K562 (cell line): ENCODE measurements around the gene OXLD1. TPM values are rescaled to one million over a fixed set of nuclear protein-coding genes. Genes with fewer than 3 reads are reported as not detected.

Experiments
- ATAC-seq: fragments of 200-7000 bp; cut with Tn5 transposase; 3 replicates; pipeline ENCODE4 v1.9.1; 2020; ENCODE audit warnings: moderate library complexity
- BruUV-seq: library from RNA; stranded (reverse); fragments of 400-500 nt; replicated peaks from 2 replicates; lab custom pipeline; 2021; lab: Mats Ljungman, UMichigan
- CTCF ChIA-PET: fragments of 300-600 bp; formaldehyde crosslinking; extraction: SDS; loops from one replicate; lab custom pipeline; 2021; ENCODE audit warnings: low intra/inter-chr PET ratio; lab: Yijun Ruan, JAX
- POLR2A ChIA-PET: fragments of 300-600, 350-650 bp; sonication (Branson Sonifier 250); formaldehyde crosslinking; extraction: SDS; loops from one replicate; lab custom pipeline; 2021; ENCODE audit warnings: antibody characterized with exemption, inconsistent platforms; lab: Yijun Ruan, JAX
- DNase-seq, 4 experiments: peaks; one replicate each; pipeline versions ENCODE4 v3.0.0 to v3.0.0-alpha.2; 2011 to 2018; ENCODE audit warnings: low spot score in 3 of 4, mixed read lengths in 3 of 4; ENCODE audit errors: extremely low read depth in 1 of 4
- FAIRE-seq: peaks from 2 replicates; lab custom pipeline; 2011; peaks lifted over from hg19 to GRCh38; lab: Jason Lieb, UNC
- H2AFZ ChIP-seq: 2 replicates; pipeline ENCODE4 v1.6.0; 2011; ENCODE audit warnings: low read depth, low read length, control low read depth, inconsistent platforms
- H3K27ac ChIP-seq: fragments of 200-600 bp; 3 replicates; pipeline ENCODE4 v1.8.0; 2011; ENCODE audit warnings: low read depth, mild to moderate bottlenecking, control low read depth, inconsistent platforms, low read length, moderate library complexity, mixed read lengths; ENCODE audit errors: extremely low read depth
- H3K27me3 ChIP-seq, 2 experiments: fragments of 300-600 bp in 1 of 2; 2 replicates in 1 of 2; 3 replicates in 1 of 2; pipeline versions ENCODE4 v1.6.0 to v1.8.0; 2011; ENCODE audit warnings: inconsistent platforms in 2 of 2, low read length in 2 of 2, mild to moderate bottlenecking in 1 of 2, mixed read lengths in 1 of 2, moderate library complexity in 1 of 2; ENCODE audit not compliant: control insufficient read depth in 2 of 2, insufficient read depth in 2 of 2
- H3K36me3 ChIP-seq: fragments of 300-600 bp; 3 replicates; pipeline ENCODE4 v1.8.0; 2011; ENCODE audit warnings: mild to moderate bottlenecking, low read length, inconsistent platforms; ENCODE audit not compliant: control insufficient read depth, insufficient read depth
- H3K4me1 ChIP-seq, 2 experiments: fragments of 200-600 bp in 1 of 2; replicated peaks in 1 of 2; 2 replicates in 1 of 2; 3 replicates in 1 of 2; pipeline versions ENCODE4 v1.5.1 to v1.8.0; 2011; ENCODE audit warnings: inconsistent platforms in 2 of 2, low read length in 2 of 2, mild to moderate bottlenecking in 1 of 2, mixed read lengths in 1 of 2, moderate library complexity in 1 of 2; ENCODE audit not compliant: control insufficient read depth in 2 of 2, insufficient read depth in 2 of 2
- H3K4me2 ChIP-seq: 2 replicates; pipeline ENCODE4 v1.6.1; 2011; ENCODE audit warnings: low read length, control low read depth, inconsistent platforms, mixed read lengths; ENCODE audit not compliant: insufficient read depth
- H3K4me3 ChIP-seq: fragments of 200-600 bp; sonication (generic), shearing (Covaris generic); 2 replicates; pipeline ENCODE4 v1.5.1; 2016; ENCODE audit warnings: control low read depth, inconsistent platforms
- H3K79me2 ChIP-seq: fragments of 200-600 bp; 3 replicates; pipeline ENCODE4 v1.8.0; 2011; ENCODE audit warnings: low read length, inconsistent platforms; ENCODE audit not compliant: control insufficient read depth, insufficient read depth
- H3K9ac ChIP-seq, 2 experiments: 2 replicates each; pipeline versions ENCODE4 v1.6.0 to v1.6.1; 2011; ENCODE audit warnings: low read depth in 2 of 2, low read length in 2 of 2, control low read depth in 1 of 2, inconsistent platforms in 1 of 2, mild to moderate bottlenecking in 1 of 2, mixed read lengths in 1 of 2; ENCODE audit not compliant: insufficient read depth in 1 of 2
- H3K9me1 ChIP-seq: one replicate; pipeline ENCODE4 v1.6.0; 2011; ENCODE audit warnings: inconsistent platforms, mild to moderate bottlenecking, low read length, moderate library complexity; ENCODE audit not compliant: control insufficient read depth, insufficient read depth
- H3K9me3 ChIP-seq: replicated peaks from 2 replicates; pipeline ENCODE4 v1.5.1; 2011; ENCODE audit warnings: low read depth, low read length, inconsistent platforms; ENCODE audit not compliant: control insufficient read depth, insufficient read depth
- H4K20me1 ChIP-seq: replicated peaks from 2 replicates; pipeline ENCODE4 v1.6.1; 2011; ENCODE audit warnings: low read length, inconsistent platforms, mixed read lengths; ENCODE audit not compliant: control insufficient read depth, insufficient read depth
- EZH2 ChIP-seq: IDR thresholded peaks from 2 replicates; pipeline ENCODE4 v1.6.1; 2012; ENCODE audit warnings: low read depth, mild to moderate bottlenecking, inconsistent platforms, low read length, borderline replicate concordance
- FOS ChIP-seq: IDR thresholded peaks from 3 replicates; pipeline ENCODE4 v1.6.1; 2011; ENCODE audit not compliant: insufficient read length; ENCODE audit errors: extremely low read depth
- HDAC6 ChIP-seq: IDR thresholded peaks from 2 replicates; pipeline ENCODE4 v1.6.1; 2012; ENCODE audit warnings: low read depth, mild to moderate bottlenecking, control low read depth, inconsistent platforms, low read length, moderate library complexity
- HSF4 ChIP-seq: fragments of 250-450 bp; sonication (Bioruptor Pico); IDR thresholded peaks from 2 replicates; pipeline ENCODE4 v2.1.2; 2022; ENCODE audit warnings: mild to moderate bottlenecking, moderate library complexity, borderline replicate concordance
- KLF6 ChIP-seq: fragments of 250-450 bp; sonication (Bioruptor Pico); IDR thresholded peaks from 2 replicates; pipeline ENCODE4 v1.4.0; 2020; ENCODE audit warnings: mild to moderate bottlenecking, moderate library complexity, borderline replicate concordance
- POLR3A ChIP-seq: IDR thresholded peaks from 2 replicates; pipeline ENCODE4 v1.6.1; 2011; ENCODE audit warnings: borderline replicate concordance, mild to moderate bottlenecking, moderate library complexity; ENCODE audit not compliant: insufficient read length, insufficient read depth; ENCODE audit errors: extremely low read depth
- SMARCA5 ChIP-seq: fragments of 450-650 bp; IDR thresholded peaks from 2 replicates; pipeline ENCODE4 v1.6.1; 2016
- ZNF263 ChIP-seq: sonication (generic); formaldehyde crosslinking; IDR thresholded peaks from 2 replicates; pipeline ENCODE4 v1.8.0; 2022; ENCODE audit warnings: mild to moderate bottlenecking, missing genetic modification reagents, borderline replicate concordance
- ZNF785 ChIP-seq: fragments of 250-450 bp; sonication (Bioruptor Pico); IDR thresholded peaks from 2 replicates; pipeline ENCODE4 v1.4.0; 2020; ENCODE audit warnings: mild to moderate bottlenecking
- WGBS: fragments of 100-300 bp; shearing (Covaris generic); methylation state at CpG from one replicate; pipeline ENCODE4 v1.1.6; 2016; ENCODE audit warnings: low coverage, mixed read lengths; ENCODE audit not compliant: insufficient coverage; ENCODE audit errors: missing lambda C conversion rate; 5-methylcytosine and 5-hydroxymethylcytosine counted together
- in situ Hi-C: fragments of 300-500 bp; cut with MboI; formaldehyde crosslinking; loops from 4 replicates; pipeline ENCODE4 v1.15.0; 2018; ENCODE audit warnings: inconsistent platforms, mixed read lengths
- intact Hi-C: fragments of 100-400 bp; cut with micrococcal nuclease; formaldehyde crosslinking; loops from 2 replicates; pipeline ENCODE4 v1.14.2; 2022
- polyA plus RNA-seq, 8 experiments: library from polyadenylated mRNA; depleted of rRNA in 4 of 8; stranded (reverse) in 5 of 8; unstranded in 3 of 8; fragments of >200 nt; fragmentation: Nextera tagmentation in 2 of 8; fragmentation: Illumina TruSeq in 1 of 8; extraction: Ambion mirVana in 2 of 8; extraction: Trizol in 1 of 8; gene quantifications; 2 replicates each; pipeline versions ENCODE4 v1.2.1 to v1.2.3, GENCODE V29; 2011 to 2014; ENCODE audit warnings: inconsistent platforms in 1 of 8, missing spikeins in 1 of 8
- total RNA-seq, 7 experiments: library from RNA; depleted of rRNA in 6 of 7; stranded (reverse); fragments of >200 nt in 6 of 7; fragmentation: Illumina TruSeq in 2 of 7; extraction: Trizol in 2 of 7; gene quantifications; 2 replicates each; pipeline versions ENCODE4 v1.2.1 to v1.2.3, GENCODE V29; 2011 to 2021; ENCODE audit warnings: low replicate concordance in 1 of 7
- TF ChIP-seq, protein P1 (sequence below): sonication (generic); formaldehyde crosslinking; IDR thresholded peaks from 2 replicates; pipeline ENCODE4 v1.8.0; 2023; ENCODE audit warnings: mild to moderate bottlenecking, missing genetic modification reagents
- TF ChIP-seq, protein P2 (sequence below): fragments of 250-450 bp; sonication (Bioruptor Pico); IDR thresholded peaks from 2 replicates; pipeline ENCODE4 v1.5.0; 2020; ENCODE audit warnings: mild to moderate bottlenecking, borderline replicate concordance
- TF ChIP-seq, protein P3 (sequence below): fragments of 450-650 bp; conservative IDR thresholded peaks from 2 replicates; pipeline ENCODE4 v1.6.1; 2016; ENCODE audit warnings: missing genetic modification characterization, low read depth, mild to moderate bottlenecking, missing compliant biosample characterization, moderate library complexity

Gene OXLD1
- total and polyA plus RNA-seq, 9 of the 15 experiments (the other 6 are each of a cell fraction or from before 2014, with no cell fraction given), result 4.4 to 115 (median 29.3) TPM

DNA sequence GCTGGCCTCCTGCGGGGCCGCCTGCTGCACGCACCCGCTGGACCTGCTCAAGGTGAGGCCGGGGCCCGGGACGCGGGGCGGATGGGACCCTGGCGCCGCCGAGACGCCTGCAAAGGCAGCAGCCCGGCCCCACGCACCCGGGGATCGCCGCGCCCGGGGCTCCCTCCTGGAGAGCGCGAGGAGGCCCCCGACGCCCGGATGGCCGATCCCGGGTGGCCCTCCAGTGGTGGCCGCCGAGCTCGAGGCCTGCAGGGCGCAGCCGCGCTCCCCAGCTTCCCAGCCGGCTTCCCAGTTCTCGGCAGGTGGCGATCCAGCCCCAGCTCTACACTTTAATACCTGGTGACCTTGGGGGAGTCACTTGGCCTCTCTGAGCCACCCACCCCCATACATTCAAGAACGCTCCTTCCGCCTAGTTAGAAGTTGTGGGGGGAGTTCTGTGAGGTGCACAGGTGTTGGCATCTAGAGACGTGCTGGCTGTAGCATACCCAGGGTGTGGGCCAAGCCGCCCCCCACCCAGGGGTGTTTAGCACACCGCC lies 46.1 kb upstream of the OXLD1 start:
- H2AFZ ChIP-seq, result peak overlapping the region; percentile 68; the same call in 1 of the 2 replicates
- H3K9me1 ChIP-seq, result peaks cover 2% of the 10 kb centered on the region
- peak overlapping the region; percentile 93 for H3K4me3 ChIP-seq
- WGBS, result 0% methylated on average over 24 of the region's 41 CpGs
- H3K4me2 ChIP-seq, result peak overlapping the region; percentile 92
- H3K79me2 ChIP-seq, result peaks cover 39% of the 10 kb centered on the region
- peak overlapping the region; percentile 88 for H3K27ac ChIP-seq
- in situ Hi-C loops (no loop called here), intact Hi-C loops (no loop called here)
- ChIA-PET CTCF (interaction anchor here (1.1 kb wide), 1 partner anchor 309 kb away, joined by 3 read pairs; no protein-coding TSS in a partner anchor), POLR2A (interaction anchor here (0.6 to 5.2 kb wide), 9 partner anchors 9 to 365 kb away, joined by 3 to 59 read pairs (median 4); partner anchors contain the start of genes ARL16, HGS and MRPL12)
- DNase-seq, result peak in 3 of 4 experiments; percentile 72
- H3K9me3 ChIP-seq, result no peaks in the 10 kb centered on the region
- H3K36me3 ChIP-seq, result peaks cover 54% of the 10 kb centered on the region; the same call in 2 of the 3 replicates
- FAIRE-seq, result peak; percentile 70
- peaks cover 15% of the 10 kb centered on the region for H4K20me1 ChIP-seq
- ATAC-seq, result peak; percentile 71
- H3K4me1 ChIP-seq, result peaks cover 23 to 89% of the 10 kb centered on the region in 2 experiments
- H3K9ac ChIP-seq, result peak overlapping the region; percentile 80 to 95
- no peaks in the 10 kb centered on the region for H3K27me3 ChIP-seq
- TSS peak; percentile 17 for BruUV-seq
- TF ChIP-seq EZH2 (no peak), SMARCA5 (peak; percentile 38; the same call in 1 of the 2 replicates), ZNF263 (CRISPR knock-in tag) (no peak; the same call in 1 of the 2 replicates), POLR3A (no peak), ZNF785 (CRISPR knock-in tag) (no peak), KLF6 (CRISPR knock-in tag) (no peak), HDAC6 (no peak), FOS (no peak), HSF4 (CRISPR knock-in tag) (no peak)
- TF ChIP-seq, protein P1, sequence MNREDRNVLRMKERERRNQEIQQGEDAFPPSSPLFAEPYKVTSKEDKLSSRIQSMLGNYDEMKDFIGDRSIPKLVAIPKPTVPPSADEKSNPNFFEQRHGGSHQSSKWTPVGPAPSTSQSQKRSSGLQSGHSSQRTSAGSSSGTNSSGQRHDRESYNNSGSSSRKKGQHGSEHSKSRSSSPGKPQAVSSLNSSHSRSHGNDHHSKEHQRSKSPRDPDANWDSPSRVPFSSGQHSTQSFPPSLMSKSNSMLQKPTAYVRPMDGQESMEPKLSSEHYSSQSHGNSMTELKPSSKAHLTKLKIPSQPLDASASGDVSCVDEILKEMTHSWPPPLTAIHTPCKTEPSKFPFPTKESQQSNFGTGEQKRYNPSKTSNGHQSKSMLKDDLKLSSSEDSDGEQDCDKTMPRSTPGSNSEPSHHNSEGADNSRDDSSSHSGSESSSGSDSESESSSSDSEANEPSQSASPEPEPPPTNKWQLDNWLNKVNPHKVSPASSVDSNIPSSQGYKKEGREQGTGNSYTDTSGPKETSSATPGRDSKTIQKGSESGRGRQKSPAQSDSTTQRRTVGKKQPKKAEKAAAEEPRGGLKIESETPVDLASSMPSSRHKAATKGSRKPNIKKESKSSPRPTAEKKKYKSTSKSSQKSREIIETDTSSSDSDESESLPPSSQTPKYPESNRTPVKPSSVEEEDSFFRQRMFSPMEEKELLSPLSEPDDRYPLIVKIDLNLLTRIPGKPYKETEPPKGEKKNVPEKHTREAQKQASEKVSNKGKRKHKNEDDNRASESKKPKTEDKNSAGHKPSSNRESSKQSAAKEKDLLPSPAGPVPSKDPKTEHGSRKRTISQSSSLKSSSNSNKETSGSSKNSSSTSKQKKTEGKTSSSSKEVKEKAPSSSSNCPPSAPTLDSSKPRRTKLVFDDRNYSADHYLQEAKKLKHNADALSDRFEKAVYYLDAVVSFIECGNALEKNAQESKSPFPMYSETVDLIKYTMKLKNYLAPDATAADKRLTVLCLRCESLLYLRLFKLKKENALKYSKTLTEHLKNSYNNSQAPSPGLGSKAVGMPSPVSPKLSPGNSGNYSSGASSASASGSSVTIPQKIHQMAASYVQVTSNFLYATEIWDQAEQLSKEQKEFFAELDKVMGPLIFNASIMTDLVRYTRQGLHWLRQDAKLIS (CRISPR knock-in tag), result no peak
- TF ChIP-seq, protein P2, sequence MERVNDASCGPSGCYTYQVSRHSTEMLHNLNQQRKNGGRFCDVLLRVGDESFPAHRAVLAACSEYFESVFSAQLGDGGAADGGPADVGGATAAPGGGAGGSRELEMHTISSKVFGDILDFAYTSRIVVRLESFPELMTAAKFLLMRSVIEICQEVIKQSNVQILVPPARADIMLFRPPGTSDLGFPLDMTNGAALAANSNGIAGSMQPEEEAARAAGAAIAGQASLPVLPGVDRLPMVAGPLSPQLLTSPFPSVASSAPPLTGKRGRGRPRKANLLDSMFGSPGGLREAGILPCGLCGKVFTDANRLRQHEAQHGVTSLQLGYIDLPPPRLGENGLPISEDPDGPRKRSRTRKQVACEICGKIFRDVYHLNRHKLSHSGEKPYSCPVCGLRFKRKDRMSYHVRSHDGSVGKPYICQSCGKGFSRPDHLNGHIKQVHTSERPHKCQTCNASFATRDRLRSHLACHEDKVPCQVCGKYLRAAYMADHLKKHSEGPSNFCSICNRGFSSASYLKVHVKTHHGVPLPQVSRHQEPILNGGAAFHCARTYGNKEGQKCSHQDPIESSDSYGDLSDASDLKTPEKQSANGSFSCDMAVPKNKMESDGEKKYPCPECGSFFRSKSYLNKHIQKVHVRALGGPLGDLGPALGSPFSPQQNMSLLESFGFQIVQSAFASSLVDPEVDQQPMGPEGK, result no peak
- TF ChIP-seq, protein P3, sequence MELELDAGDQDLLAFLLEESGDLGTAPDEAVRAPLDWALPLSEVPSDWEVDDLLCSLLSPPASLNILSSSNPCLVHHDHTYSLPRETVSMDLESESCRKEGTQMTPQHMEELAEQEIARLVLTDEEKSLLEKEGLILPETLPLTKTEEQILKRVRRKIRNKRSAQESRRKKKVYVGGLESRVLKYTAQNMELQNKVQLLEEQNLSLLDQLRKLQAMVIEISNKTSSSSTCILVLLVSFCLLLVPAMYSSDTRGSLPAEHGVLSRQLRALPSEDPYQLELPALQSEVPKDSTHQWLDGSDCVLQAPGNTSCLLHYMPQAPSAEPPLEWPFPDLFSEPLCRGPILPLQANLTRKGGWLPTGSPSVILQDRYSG (tag), result no peak
